ENCODE measurements around the gene CFAP97.

The CFAP97 gene

GRCh38 chr4:185221491-185221890, 17.7 kb upstream of the CFAP97 start:
- no peaks in the 10 kb centered on the region for H3K27me3 ChIP-seq (ENCODE audit: control insufficient read depth, insufficient read depth, low read length)
- TF ChIP-seq CTCF (IDR thresholded peaks at IDR 0.05): no peak
- no peak overlapping the region for H3K27ac ChIP-seq
- H3K9ac ChIP-seq: no peak overlapping the region
- H3K79me2 ChIP-seq: peaks cover 7% of the 10 kb centered on the region
- H3K4me2 ChIP-seq (ENCODE audit: low read length): no peak overlapping the region
- no peaks in the 10 kb centered on the region for H3K36me3 ChIP-seq (ENCODE audit: control insufficient read depth, insufficient read depth, low read length)
- H3K9me3 ChIP-seq (ENCODE audit: control insufficient read depth, low read length): no peaks in the 10 kb centered on the region
- no peak overlapping the region for H2AFZ ChIP-seq
- H3K4me3 ChIP-seq (ENCODE audit: low read depth, low read length): no peak overlapping the region
- H3K4me1 ChIP-seq: no peaks in the 10 kb centered on the region

- no peak overlapping the region for H3K4me2 ChIP-seq (ENCODE audit: low read length)
- H3K9me3 ChIP-seq (ENCODE audit: control insufficient read depth, low read length): no peaks in the 10 kb centered on the region
- no peak overlapping the region for H3K9ac ChIP-seq
- no peaks in the 10 kb centered on the region for H3K4me1 ChIP-seq
- no peak overlapping the region for H2AFZ ChIP-seq
- H3K27me3 ChIP-seq (ENCODE audit: control insufficient read depth, insufficient read depth, low read length): no peaks in the 10 kb centered on the region
- no peak for TF ChIP-seq CTCF (IDR thresholded peaks at IDR 0.05)
- peaks cover 6% of the 10 kb centered on the region for H3K79me2 ChIP-seq
- no peak overlapping the region for H3K27ac ChIP-seq
- no peak overlapping the region for H3K4me3 ChIP-seq (ENCODE audit: low read depth, low read length)
- no peaks in the 10 kb centered on the region for H3K36me3 ChIP-seq (ENCODE audit: control insufficient read depth, insufficient read depth, low read length)
Observed at GRCh38 chr4:185219551-185220344, 15.9 kb upstream of the CFAP97 start.

- H3K4me3 ChIP-seq (ENCODE audit: low read depth, low read length): no peak overlapping the region
- no peak overlapping the region for H3K4me2 ChIP-seq (ENCODE audit: low read length)
- no peak overlapping the region for H3K27ac ChIP-seq
- no peaks in the 10 kb centered on the region for H3K27me3 ChIP-seq (ENCODE audit: control insufficient read depth, insufficient read depth, low read length)
- no peaks in the 10 kb centered on the region for H3K9me3 ChIP-seq (ENCODE audit: control insufficient read depth, low read length)
- no peak overlapping the region for H2AFZ ChIP-seq
- no peak for TF ChIP-seq CTCF (IDR thresholded peaks at IDR 0.05)
- H3K79me2 ChIP-seq: peaks cover 6% of the 10 kb centered on the region
- H3K4me1 ChIP-seq: no peaks in the 10 kb centered on the region
- H3K36me3 ChIP-seq (ENCODE audit: control insufficient read depth, insufficient read depth, low read length): no peaks in the 10 kb centered on the region
- no peak overlapping the region for H3K9ac ChIP-seq
Observed at GRCh38 chr4:185218312-185218711, 14.5 kb upstream of the CFAP97 start.

GRCh38 chr4:185217408-185217975, 13.7 kb upstream of the CFAP97 start:
- no peak for TF ChIP-seq CTCF (IDR thresholded peaks at IDR 0.05)
- no peak overlapping the region for H2AFZ ChIP-seq
- H3K4me2 ChIP-seq (ENCODE audit: low read length): no peak overlapping the region
- H3K27ac ChIP-seq: no peak overlapping the region
- H3K36me3 ChIP-seq (ENCODE audit: control insufficient read depth, insufficient read depth, low read length): no peaks in the 10 kb centered on the region
- no peak overlapping the region for H3K4me3 ChIP-seq (ENCODE audit: low read depth, low read length)
- no peaks in the 10 kb centered on the region for H3K4me1 ChIP-seq
- peaks cover 6% of the 10 kb centered on the region for H3K79me2 ChIP-seq
- H3K9me3 ChIP-seq (ENCODE audit: control insufficient read depth, low read length): no peaks in the 10 kb centered on the region
- no peak overlapping the region for H3K9ac ChIP-seq
- H3K27me3 ChIP-seq (ENCODE audit: control insufficient read depth, insufficient read depth, low read length): no peaks in the 10 kb centered on the region

GRCh38 chr4:185215261-185215660, 11.5 kb upstream of the CFAP97 start:
- H3K27ac ChIP-seq: no peak overlapping the region

More at GRCh38 chr4:185215261-185215660, 11.5 kb upstream of the CFAP97 start:
- TF ChIP-seq CTCF (IDR thresholded peaks at IDR 0.05): no peak
- H3K36me3 ChIP-seq (ENCODE audit: control insufficient read depth, insufficient read depth, low read length): no peaks in the 10 kb centered on the region
- H3K9ac ChIP-seq: no peak overlapping the region
- H3K4me2 ChIP-seq (ENCODE audit: low read length): no peak overlapping the region
- no peaks in the 10 kb centered on the region for H3K4me1 ChIP-seq
- no peak overlapping the region for H2AFZ ChIP-seq
- no peak overlapping the region for H3K4me3 ChIP-seq (ENCODE audit: low read depth, low read length)
- no peaks in the 10 kb centered on the region for H3K9me3 ChIP-seq (ENCODE audit: control insufficient read depth, low read length)
- no peaks in the 10 kb centered on the region for H3K79me2 ChIP-seq
- H3K27me3 ChIP-seq (ENCODE audit: control insufficient read depth, insufficient read depth, low read length): no peaks in the 10 kb centered on the region
